ENCODE data around the gene CKAP4.
"Not testable (repeated sequence)": the region's sequence is repeated elsewhere in the genome, so short reads cannot be mapped to it uniquely, and the experiment has no call there.

The CKAP4 gene

GRCh38 chr12:106290666-106291065, 42.8 kb upstream of the CKAP4 start:
- H3K9me3 ChIP-seq: no peaks in the 10 kb centered on the region
- H3K36me3 ChIP-seq: no peaks in the 10 kb centered on the region
- no peak overlapping the region for H3K4me3 ChIP-seq
- no peak for DNase-seq
- peaks cover 0 to 2% (median 0%) of the 10 kb centered on the region in 4 donors for H3K4me1 ChIP-seq
- no peak for TF ChIP-seq CTCF (IDR thresholded peaks at IDR 0.05)
- H3K27me3 ChIP-seq: no peaks in the 10 kb centered on the region
- intact Hi-C loops (cut with DNase I; ENCODE audit: low total_unique reads): loop anchor here (5.0 kb wide), 1 partner anchor 1833 kb away; the partner anchor contains the start of gene CHST11
- H3K27ac ChIP-seq: no peak overlapping the region

GRCh38 chr12:106289196-106289681, 41.4 kb upstream of the CKAP4 start:
- TF ChIP-seq CTCF (IDR thresholded peaks at IDR 0.05): no peak
- H3K27ac ChIP-seq: no peak overlapping the region

GRCh38 chr12:106288494-106289195, 40.8 kb upstream of the CKAP4 start:
- no peak overlapping the region for H3K4me3 ChIP-seq
- no peaks in the 10 kb centered on the region for H3K36me3 ChIP-seq
- H3K27me3 ChIP-seq: peaks cover 0 to under 1% of the 10 kb centered on the region in 2 donors
- intact Hi-C loops (cut with DNase I; ENCODE audit: low total_unique reads): no loop called here
- no peak for DNase-seq
- peaks cover 0 to 2% (median 0%) of the 10 kb centered on the region in 4 donors for H3K4me1 ChIP-seq
- TF ChIP-seq CTCF (IDR thresholded peaks at IDR 0.05): no peak
- no peak overlapping the region for H3K27ac ChIP-seq
- H3K9me3 ChIP-seq: no peaks in the 10 kb centered on the region

More at GRCh38 chr12:106289196-106289681, 41.4 kb upstream of the CKAP4 start:
- intact Hi-C loops (cut with DNase I; ENCODE audit: low total_unique reads): no loop called here
- Histone ChIP-seq H3K27me3 (no peaks in the 10 kb centered on the region), H3K4me1 (peaks cover 0 to 2% (median 0%) of the 10 kb centered on the region in 4 donors), H3K4me3 (no peak overlapping the region), H3K9me3 (no peaks in the 10 kb centered on the region), H3K36me3 (no peaks in the 10 kb centered on the region)
- no peak for DNase-seq

GRCh38 chr12:106288101-106288493, 40.3 kb upstream of the CKAP4 start:
- no peak overlapping the region for H3K4me3 ChIP-seq
- H3K9me3 ChIP-seq: no peaks in the 10 kb centered on the region
- peaks cover 0 to 2% (median 0%) of the 10 kb centered on the region in 4 donors for H3K4me1 ChIP-seq
- TF ChIP-seq CTCF (IDR thresholded peaks at IDR 0.05): no peak
- intact Hi-C loops (cut with DNase I; ENCODE audit: low total_unique reads): no loop called here
- no peak overlapping the region for H3K27ac ChIP-seq
- H3K36me3 ChIP-seq: no peaks in the 10 kb centered on the region
- no peak for DNase-seq
- peaks cover 0 to 4% of the 10 kb centered on the region in 2 donors for H3K27me3 ChIP-seq

GRCh38 chr12:106287364-106287763, 39.5 kb upstream of the CKAP4 start:
- Histone ChIP-seq H3K36me3 (no peaks in the 10 kb centered on the region), H3K4me1 (peaks cover 0 to 2% (median 0%) of the 10 kb centered on the region in 4 donors), H3K27ac (no peak overlapping the region), H3K9me3 (peaks cover 0 to under 1% (median 0%) of the 10 kb centered on the region in 3 donors), H3K27me3 (peaks cover 0 to 5% of the 10 kb centered on the region in 2 donors), H3K4me3 (no peak overlapping the region)
- intact Hi-C loops (cut with DNase I; ENCODE audit: low total_unique reads): no loop called here
- TF ChIP-seq CTCF (IDR thresholded peaks at IDR 0.05): no peak
- DNase-seq: no peak

- H3K4me3 ChIP-seq; H3K4me1 ChIP-seq; H3K27me3 ChIP-seq; DNase-seq; intact Hi-C loops (cut with DNase I; ENCODE audit: low total_unique reads); H3K9me3 ChIP-seq; H3K36me3 ChIP-seq; H3K27ac ChIP-seq: not testable (repeated sequence)
Measured at GRCh38 chr12:106286576-106287162, 38.8 kb upstream of the CKAP4 start.

Data from tibial artery (tissue), 4 donors.